Epithelial cell of esophagus (primary cell): ENCODE measurements around the gene COQ8A.

Experiments used
- DNase-seq: peaks from one replicate; pipeline ENCODE4 v3.0.0; 2010; ENCODE audit warnings: low read depth
- H3K4me3 ChIP-seq: 2 replicates; pipeline ENCODE4 v1.5.1; 2011; ENCODE audit warnings: mild to moderate bottlenecking, low read length, control low read depth
- CTCF ChIP-seq: IDR thresholded peaks from 2 replicates; pipeline ENCODE4 v1.5.1; 2011; ENCODE audit warnings: low read depth, mild to moderate bottlenecking, low read length, control low read depth, inconsistent platforms; ENCODE audit not compliant: insufficient read depth; ENCODE audit errors: missing control alignments

COQ8A gene

GRCh38 chr1:226939438-226940028 lies 561 bp upstream of the COQ8A start:
- TF ChIP-seq CTCF, result no peak
- peak overlapping the region; percentile 67 for H3K4me3 ChIP-seq
- DNase-seq, result peak; percentile 45

- DNase-seq, result no peak
- TF ChIP-seq CTCF, result no peak
Observed at GRCh38 chr1:226940806-226941067, 643 bp downstream of the COQ8A start.

GRCh38 chr1:226942392-226942791 lies 2.3 kb downstream of the COQ8A start:
- no peak overlapping the region for H3K4me3 ChIP-seq
- TF ChIP-seq CTCF, result no peak
- DNase-seq, result no peak

More at GRCh38 chr1:226940806-226941067, 643 bp downstream of the COQ8A start:
- H3K4me3 ChIP-seq, result peak overlapping the region; percentile 89

GRCh38 chr1:226943156-226943555 lies 3.1 kb downstream of the COQ8A start:
- no peak for TF ChIP-seq CTCF
- H3K4me3 ChIP-seq, result no peak overlapping the region
- DNase-seq, result no peak

GRCh38 chr1:226943927-226944326 lies 3.8 kb downstream of the COQ8A start:
- no peak for TF ChIP-seq CTCF
- no peak for DNase-seq
- no peak overlapping the region for H3K4me3 ChIP-seq

GRCh38 chr1:226945106-226945857 lies 5.2 kb downstream of the COQ8A start:
- no peak overlapping the region for H3K4me3 ChIP-seq
- no peak for TF ChIP-seq CTCF
- DNase-seq, result no peak

GRCh38 chr1:226945858-226946245 lies 5.8 kb downstream of the COQ8A start:
- no peak overlapping the region for H3K4me3 ChIP-seq
- no peak for DNase-seq
- TF ChIP-seq CTCF, result no peak
